Measurements from ENCODE around the gene KIDINS220.

- no peak for TF ChIP-seq CTCF (IDR thresholded peaks at IDR 0.05; ENCODE audit: poor library complexity, severe bottlenecking)
- TF ChIP-seq REST (IDR thresholded peaks at IDR 0.05; ENCODE audit: borderline replicate concordance): no peak
- no peak for TF ChIP-seq EZH2 (IDR thresholded peaks at IDR 0.05; ENCODE audit: borderline replicate concordance, insufficient read depth, low read length, poor library complexity, severe bottlenecking)
- no peak for TF ChIP-seq EP300 (conservative IDR thresholded peaks at IDR 0.05; ENCODE audit: poor library complexity, severe bottlenecking)
- no peak for TF ChIP-seq POLR2AphosphoS5 (IDR thresholded peaks at IDR 0.05)
- TF ChIP-seq TAF1 (IDR thresholded peaks at IDR 0.05; ENCODE audit: low read depth): no peak
- TF ChIP-seq RAD21 (conservative IDR thresholded peaks at IDR 0.05): no peak
- no peak for TF ChIP-seq MXI1 (conservative IDR thresholded peaks at IDR 0.05; ENCODE audit: poor library complexity, severe bottlenecking)
- no peak for TF ChIP-seq SMC3 (conservative IDR thresholded peaks at IDR 0.05; ENCODE audit: poor library complexity)
Measured at GRCh38 chr2:8849327-8849726, 11.9 kb upstream of the KIDINS220 start.
